Smooth muscle cell (in vitro differentiated cells): ENCODE measurements around the gene C10orf67. TPM values are rescaled to one million over a fixed set of nuclear protein-coding genes. Genes with fewer than 3 reads are reported as not detected.

ENCODE experiments used
- DNase-seq: peaks from one replicate; lab custom pipeline; 2025; ENCODE audit not compliant: unreplicated experiment; lab: John Stamatoyannopoulos, UW
- H2AFZ ChIP-seq: fragments of 200-600 bp; sonication (generic); 2 replicates; pipeline ENCODE4 v1.6.0; 2016; ENCODE audit warnings: antibody characterized with exemption, low read depth, mild to moderate bottlenecking
- H3F3A ChIP-seq: fragments of 200-600 bp; sonication (generic); 2 replicates; pipeline ENCODE4 v1.6.0; 2017; ENCODE audit warnings: antibody characterized with exemption, low read depth
- H3K27ac ChIP-seq: fragments of 200-600 bp; sonication (generic); 2 replicates; pipeline ENCODE4 v1.5.1; 2016; ENCODE audit warnings: low read depth, mild to moderate bottlenecking
- H3K27me3 ChIP-seq: fragments of 200-600 bp; sonication (generic); 2 replicates; pipeline ENCODE4 v1.6.1; 2016; ENCODE audit warnings: low read depth, mild to moderate bottlenecking
- H3K36me3 ChIP-seq: fragments of 200-600 bp; sonication (generic); 2 replicates; pipeline ENCODE4 v1.5.1; 2016; ENCODE audit warnings: low read depth
- H3K4me1 ChIP-seq: fragments of 200-600 bp; sonication (generic); 2 replicates; pipeline ENCODE4 v1.5.1; 2016; ENCODE audit warnings: low read depth
- H3K4me2 ChIP-seq: fragments of 200-600 bp; sonication (generic); 2 replicates; pipeline ENCODE4 v1.6.0; 2016; ENCODE audit warnings: mild to moderate bottlenecking
- H3K4me3 ChIP-seq: fragments of 200-600 bp; sonication (generic); 2 replicates; pipeline ENCODE4 v1.5.1; 2016; ENCODE audit warnings: mild to moderate bottlenecking
- H3K79me2 ChIP-seq: fragments of 200-600 bp; sonication (generic); 2 replicates; pipeline ENCODE4 v1.6.0; 2016; ENCODE audit warnings: low read depth, mild to moderate bottlenecking
- H3K9ac ChIP-seq: fragments of 200-600 bp; sonication (generic); 2 replicates; pipeline ENCODE4 v1.6.0; 2016; ENCODE audit warnings: low read depth
- H3K9me3 ChIP-seq: fragments of 200-600 bp; sonication (generic); replicated peaks from 2 replicates; pipeline ENCODE4 v1.5.1; 2016; ENCODE audit warnings: low read depth
- H4K20me1 ChIP-seq: fragments of 200-600 bp; sonication (generic); 2 replicates; pipeline ENCODE4 v1.6.0; 2016; ENCODE audit warnings: low read depth
- CTCF ChIP-seq: fragments of 200-600 bp; sonication (generic); IDR thresholded peaks from 2 replicates; pipeline ENCODE4 v1.5.1; 2017; ENCODE audit warnings: borderline replicate concordance, mild to moderate bottlenecking, antibody characterized with exemption; ENCODE audit not compliant: insufficient read depth, poor library complexity, severe bottlenecking
- WGBS: methylation state at CpG from one replicate; pipeline ENCODE4 v1.1.7; 2016; ENCODE audit warnings: low lambda C conversion rate; 5-methylcytosine and 5-hydroxymethylcytosine counted together
- polyA plus RNA-seq: library from polyadenylated mRNA; unstranded; fragments of >200 nt; fragmentation: Nextera tagmentation; extraction: Ambion mirVana; gene quantifications from 2 replicates; pipeline ENCODE4 v1.2.1, GENCODE V29; 2016
- total RNA-seq: library from RNA; depleted of rRNA; stranded (reverse); fragments of >200 nt; gene quantifications from 2 replicates; pipeline ENCODE4 v1.2.3, GENCODE V29; 2014

The C10orf67 gene
- total and polyA plus RNA-seq, 2 experiments from 2014 or later: not detected

GRCh38 chr10:23324351-23324750 is 20.2 kb downstream of the C10orf67 start:
- Histone ChIP-seq H3K27ac (no peak overlapping the region), H3K36me3 (no peaks in the 10 kb centered on the region), H3F3A (no peaks in the 10 kb centered on the region), H3K9me3 (no peaks in the 10 kb centered on the region), H3K4me3 (no peak overlapping the region), H3K4me2 (no peak overlapping the region), H3K4me1 (no peaks in the 10 kb centered on the region), H3K27me3 (no peaks in the 10 kb centered on the region), H3K79me2 (no peaks in the 10 kb centered on the region), H3K9ac (no peak overlapping the region), H4K20me1 (no peaks in the 10 kb centered on the region), H2AFZ (no peak overlapping the region)
- WGBS: 94% methylated on average over 1 of the region's 1 CpG
- no peak for DNase-seq
- TF ChIP-seq CTCF: no peak

GRCh38 chr10:23322082-23322481 is 22.5 kb downstream of the C10orf67 start:
- H3K79me2 ChIP-seq: no peaks in the 10 kb centered on the region
- no peak overlapping the region for H3K27ac ChIP-seq
- H2AFZ ChIP-seq: no peak overlapping the region
- no peaks in the 10 kb centered on the region for H4K20me1 ChIP-seq
- no peak overlapping the region for H3K4me2 ChIP-seq
- H3K36me3 ChIP-seq: no peaks in the 10 kb centered on the region
- H3F3A ChIP-seq: no peaks in the 10 kb centered on the region
- no peak for TF ChIP-seq CTCF
- H3K9ac ChIP-seq: no peak overlapping the region
- H3K9me3 ChIP-seq: no peaks in the 10 kb centered on the region
- H3K4me3 ChIP-seq: no peak overlapping the region
- no peak for DNase-seq
- H3K4me1 ChIP-seq: no peaks in the 10 kb centered on the region
- H3K27me3 ChIP-seq: no peaks in the 10 kb centered on the region
- 82% methylated on average over 1 of the region's 1 CpG for WGBS

- Histone ChIP-seq H3K4me1 (no peaks in the 10 kb centered on the region), H3K79me2 (no peaks in the 10 kb centered on the region), H3K9me3 (no peaks in the 10 kb centered on the region), H3K27me3 (no peaks in the 10 kb centered on the region), H3K36me3 (no peaks in the 10 kb centered on the region), H4K20me1 (no peaks in the 10 kb centered on the region), H3K4me3 (no peak overlapping the region), H3K4me2 (no peak overlapping the region), H3K9ac (no peak overlapping the region), H3F3A (no peaks in the 10 kb centered on the region), H2AFZ (no peak overlapping the region), H3K27ac (no peak overlapping the region)
- no peak for DNase-seq
- 69% methylated on average over 4 of the region's 4 CpGs for WGBS
- no peak for TF ChIP-seq CTCF
These were observed 24.8 kb downstream of the C10orf67 start for GRCh38 chr10:23319835-23320234.

- no peaks in the 10 kb centered on the region for H3K79me2 ChIP-seq
- no peak for TF ChIP-seq CTCF
- no peak overlapping the region for H3K27ac ChIP-seq
- no peak overlapping the region for H2AFZ ChIP-seq
- H3K9me3 ChIP-seq: no peaks in the 10 kb centered on the region
- no peaks in the 10 kb centered on the region for H3K36me3 ChIP-seq
- WGBS: 85% methylated on average over 3 of the region's 3 CpGs
- H3K9ac ChIP-seq: no peak overlapping the region
- no peaks in the 10 kb centered on the region for H4K20me1 ChIP-seq
- no peaks in the 10 kb centered on the region for H3K4me1 ChIP-seq
- DNase-seq: no peak
- H3K4me2 ChIP-seq: no peak overlapping the region
- peaks cover 6% of the 10 kb centered on the region for H3K27me3 ChIP-seq
- H3K4me3 ChIP-seq: no peak overlapping the region
- no peaks in the 10 kb centered on the region for H3F3A ChIP-seq
These were observed 26.2 kb downstream of the C10orf67 start for GRCh38 chr10:23318359-23318758.
